GM19351 (cell line): Measurements from ENCODE around the gene MAPK12.
"Not testable (repeated sequence)": the region's sequence is repeated elsewhere in the genome, so short reads cannot be mapped to it uniquely, and the experiment has no call there.

Source experiments
- ATAC-seq: cut with Tn5 transposase; IDR thresholded peaks from one replicate; pipeline ENCODE4 v1.9.1; 2021; ENCODE audit warnings: mild to moderate bottlenecking, moderate library complexity; ENCODE audit not compliant: unreplicated experiment

Gene MAPK12

GRCh38 chr22:50217543-50218152 is 43.8 kb downstream of the MAPK12 start:
- no peak for ATAC-seq

- ATAC-seq, result no peak
These were observed 44.6 kb downstream of the MAPK12 start for GRCh38 chr22:50216684-50217520.

- no peak for ATAC-seq
These were observed 45.3 kb downstream of the MAPK12 start for GRCh38 chr22:50216055-50216683.

GRCh38 chr22:50215297-50216054 is 46.0 kb downstream of the MAPK12 start:
- no peak for ATAC-seq

GRCh38 chr22:50213263-50213662 is 48.2 kb downstream of the MAPK12 start:
- no peak for ATAC-seq

GRCh38 chr22:50211147-50211546 is 50.3 kb downstream of the MAPK12 start:
- no peak for ATAC-seq

- ATAC-seq, result no peak
These were observed 50.9 kb downstream of the MAPK12 start for GRCh38 chr22:50210378-50211139.

- ATAC-seq, result no peak
These were observed 51.6 kb downstream of the MAPK12 start for GRCh38 chr22:50209893-50210292.

GRCh38 chr22:50208939-50209892 is 52.3 kb downstream of the MAPK12 start:
- no peak for ATAC-seq

GRCh38 chr22:50208430-50208938 is 53.0 kb downstream of the MAPK12 start:
- ATAC-seq, result no peak

- no peak for ATAC-seq
These were observed 53.9 kb downstream of the MAPK12 start for GRCh38 chr22:50207383-50208140.

- no peak for ATAC-seq
These were observed 54.9 kb downstream of the MAPK12 start for GRCh38 chr22:50206599-50206998.

GRCh38 chr22:50205781-50206569 is 55.5 kb downstream of the MAPK12 start:
- ATAC-seq, result no peak

- not testable (repeated sequence) for ATAC-seq
These were observed 56.5 kb downstream of the MAPK12 start for GRCh38 chr22:50204998-50205397.

GRCh38 chr22:50204571-50204970 is 56.9 kb downstream of the MAPK12 start:
- no peak for ATAC-seq

- no peak for ATAC-seq
These were observed 58.2 kb downstream of the MAPK12 start for GRCh38 chr22:50203288-50203687.
